Ovary (tissue), 9 donors: ENCODE results near the gene SLC41A3. TPM values are rescaled to one million over a fixed set of nuclear protein-coding genes. Genes with fewer than 3 reads are reported as not detected.

ENCODE experiments used
- DNase-seq, 5 donors: peaks; one replicate each; pipeline ENCODE4 v3.0.0-alpha.2; 2019 to 2020
- H3K27ac ChIP-seq, 2 donors: fragments of 200-600 bp; one replicate each; pipeline versions ENCODE4 v1.5.1 to v1.8.0; 2019 to 2022
- H3K27me3 ChIP-seq: fragments of 200-600 bp; one replicate; pipeline ENCODE4 v1.8.0; 2022
- H3K36me3 ChIP-seq: fragments of 200-600 bp; sonication (generic); one replicate; pipeline ENCODE4 v1.5.1; 2019
- H3K4me1 ChIP-seq: one replicate; pipeline ENCODE4 v1.8.1; 2013; ENCODE audit warnings: mild to moderate bottlenecking, moderate library complexity; ENCODE audit not compliant: insufficient read depth
- H3K4me3 ChIP-seq: fragments of 200-600 bp; sonication (generic); one replicate; pipeline ENCODE4 v1.5.1; 2017
- H3K9me3 ChIP-seq, 2 donors: fragments of 200-600 bp in 1 of 2; sonication (generic) in 1 of 2; one replicate each; pipeline versions ENCODE4 v1.5.1 to v1.8.1; 2013 to 2019; ENCODE audit warnings: mild to moderate bottlenecking in 1 of 2, moderate library complexity in 1 of 2
- EP300 ChIP-seq: sonication (generic); formaldehyde crosslinking; IDR thresholded peaks from one replicate; pipeline ENCODE4 v1.6.1; 2017; ENCODE audit warnings: antibody characterized with exemption
- POLR2A ChIP-seq: fragments of 450-650 bp; IDR thresholded peaks from one replicate; pipeline ENCODE4 v1.6.1; 2017; ENCODE audit warnings: antibody characterized with exemption, mild to moderate bottlenecking, moderate library complexity
- WGBS, 3 donors: extraction: QIAGEN DNeasy Blood & Tissue Kit in 1 of 3; methylation state at CpG; one replicate each; pipeline versions ENCODE4 v1.1.5 to v1.1.7; 2013 to 2017; 5-methylcytosine and 5-hydroxymethylcytosine counted together
- intact Hi-C, 4 donors: fragments of 100-400 bp; cut with DNase I; formaldehyde crosslinking; loops; one replicate each; pipeline versions ENCODE4 v1.11.0 to v1.15.1; 2022 to 2023
- polyA plus RNA-seq, 2 donors: library from polyadenylated mRNA; stranded (reverse); fragments of 200-250 nt in 1 of 2; fragments of 350-450 nt in 1 of 2; fragmentation: Illumina TruSeq in 1 of 2; extraction: RNeasy Lipid Tissue Mini Kit (QIAGEN cat#74804) in 1 of 2; gene quantifications; one replicate each; pipeline ENCODE4 v1.2.3, GENCODE V29; 2013 to 2014
- total RNA-seq, 7 donors: library from RNA; depleted of rRNA in 2 of 7; stranded (reverse); fragments of >200 nt in 2 of 7; fragmentation: NEBNext Ultra II Directional in 3 of 7; extraction: Animal tissue kit (Norgen Biotek cat#: 25700) in 3 of 7; gene quantifications; one replicate each; pipeline versions ENCODE4 v1.1.0 to v1.2.4, GENCODE V29; 2016 to 2023
- TF ChIP-seq, protein P1 (sequence below), 3 donors: fragments of 450-650 bp in 2 of 3; fragments of 200-600 bp in 1 of 3; IDR thresholded peaks; one replicate each; pipeline versions ENCODE4 v1.5.1 to v1.8.0; 2016 to 2022; ENCODE audit warnings: antibody characterized with exemption in 3 of 3, mild to moderate bottlenecking in 1 of 3
- donor health status: DM: no; HTN: no; CAD: no; lungs with moderate emphysema.
- donor health status: DM: no; HTN: no; CAD: no.
- donor health status: Bipolar disorder and iron deficiency.
- donor health status: DM: yes; HTN: yes; CAD: no.
- donor health status: DM: no; HTN: no; CAD: no.
- donor health status: DM: yes; HTN: yes; CAD: no.

The SLC41A3 gene
- total and polyA plus RNA-seq, 9 donors = 58.1 to 107 (median 77.7) TPM

DNA sequence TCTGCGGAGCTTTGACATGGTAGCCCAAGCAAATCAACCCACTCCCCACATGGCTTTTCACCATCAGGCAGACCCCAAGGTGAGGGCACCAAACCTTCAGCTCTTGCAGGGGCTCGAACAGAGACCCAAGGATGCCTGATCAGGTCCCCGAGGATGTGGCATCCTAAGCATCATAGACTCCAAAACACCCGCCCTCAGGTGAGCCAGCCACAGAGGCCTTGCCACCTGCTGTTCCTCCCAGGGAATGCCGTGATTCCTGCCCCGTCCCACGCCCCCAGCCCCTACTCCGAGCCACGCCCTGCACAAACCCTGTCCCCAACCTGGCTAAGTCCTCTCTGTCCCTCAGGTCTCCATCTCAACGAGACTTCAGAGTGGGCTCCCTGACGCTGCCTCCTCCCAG is 34.7 kb upstream of the SLC41A3 start:
- Histone ChIP-seq H3K4me3 (no peak overlapping the region), H3K27me3 (no peaks in the 10 kb centered on the region), H3K27ac (no peak overlapping the region), H3K36me3 (no peaks in the 10 kb centered on the region), H3K4me1 (no peaks in the 10 kb centered on the region), H3K9me3 (no peaks in the 10 kb centered on the region)
- 82 to 86% (median 86%) methylated on average over 11 of the region's 11 CpGs for WGBS, 3 donors
- peak in 2 of 5 donors; percentile 1 to 3 for DNase-seq
- intact Hi-C loops = no loop called here
- TF ChIP-seq POLR2A = no peak
- no peak for TF ChIP-seq EP300
- TF ChIP-seq, protein P1, sequence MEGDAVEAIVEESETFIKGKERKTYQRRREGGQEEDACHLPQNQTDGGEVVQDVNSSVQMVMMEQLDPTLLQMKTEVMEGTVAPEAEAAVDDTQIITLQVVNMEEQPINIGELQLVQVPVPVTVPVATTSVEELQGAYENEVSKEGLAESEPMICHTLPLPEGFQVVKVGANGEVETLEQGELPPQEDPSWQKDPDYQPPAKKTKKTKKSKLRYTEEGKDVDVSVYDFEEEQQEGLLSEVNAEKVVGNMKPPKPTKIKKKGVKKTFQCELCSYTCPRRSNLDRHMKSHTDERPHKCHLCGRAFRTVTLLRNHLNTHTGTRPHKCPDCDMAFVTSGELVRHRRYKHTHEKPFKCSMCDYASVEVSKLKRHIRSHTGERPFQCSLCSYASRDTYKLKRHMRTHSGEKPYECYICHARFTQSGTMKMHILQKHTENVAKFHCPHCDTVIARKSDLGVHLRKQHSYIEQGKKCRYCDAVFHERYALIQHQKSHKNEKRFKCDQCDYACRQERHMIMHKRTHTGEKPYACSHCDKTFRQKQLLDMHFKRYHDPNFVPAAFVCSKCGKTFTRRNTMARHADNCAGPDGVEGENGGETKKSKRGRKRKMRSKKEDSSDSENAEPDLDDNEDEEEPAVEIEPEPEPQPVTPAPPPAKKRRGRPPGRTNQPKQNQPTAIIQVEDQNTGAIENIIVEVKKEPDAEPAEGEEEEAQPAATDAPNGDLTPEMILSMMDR (IDR thresholded peaks at IDR 0.05) = no peak

GRCh38 chr3:126117786-126118185 is 33.9 kb upstream of the SLC41A3 start:
- Histone ChIP-seq H3K36me3 (no peaks in the 10 kb centered on the region), H3K27ac (no peak overlapping the region), H3K9me3 (no peaks in the 10 kb centered on the region), H3K27me3 (no peaks in the 10 kb centered on the region), H3K4me3 (no peak overlapping the region), H3K4me1 (no peaks in the 10 kb centered on the region)
- DNase-seq = peak in 3 of 5 donors; percentile 4 to 13 (median 12)
- TF ChIP-seq POLR2A (no peak), EP300 (no peak)
- TF ChIP-seq, protein P1 (IDR thresholded peaks at IDR 0.05) = no peak
- WGBS, 3 donors = 71 to 83% (median 77%) methylated on average over 9 of the region's 9 CpGs
- intact Hi-C loops = no loop called here

GRCh38 chr3:126117212-126117611 is 33.3 kb upstream of the SLC41A3 start:
- WGBS, 3 donors = 94 to 97% (median 96%) methylated on average over 3 of the region's 3 CpGs

DNA sequence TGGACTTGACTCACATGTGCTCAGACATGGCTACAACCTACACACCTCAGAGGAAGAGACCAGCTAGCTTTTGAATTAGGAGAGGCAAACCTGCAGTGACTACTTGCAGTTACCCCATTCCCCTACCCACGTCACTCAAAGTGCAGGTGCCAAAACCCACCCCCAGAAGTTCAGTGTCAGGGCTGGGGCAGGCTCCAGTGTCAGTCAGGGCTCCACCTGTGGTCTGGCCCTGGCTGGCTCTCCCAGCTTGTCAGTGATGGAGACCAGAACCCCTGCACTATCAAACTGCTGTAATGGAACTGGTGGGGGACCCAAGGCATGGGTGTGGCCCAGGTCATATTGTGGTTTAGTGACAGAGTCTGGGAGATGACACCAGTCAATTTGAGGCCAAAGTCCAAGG is 32.6 kb upstream of the SLC41A3 start:
- H3K27ac ChIP-seq = no peak overlapping the region
- no peaks in the 10 kb centered on the region for H3K4me1 ChIP-seq
- no peak for TF ChIP-seq EP300
- TF ChIP-seq, protein P1 (IDR thresholded peaks at IDR 0.05) = no peak
- no peak for TF ChIP-seq POLR2A
- H3K4me3 ChIP-seq = no peak overlapping the region
- 89 to 92% (median 91%) methylated on average over 1 of the region's 1 CpG for WGBS, 3 donors
- intact Hi-C loops = no loop called here
- H3K9me3 ChIP-seq = no peaks in the 10 kb centered on the region
- no peaks in the 10 kb centered on the region for H3K36me3 ChIP-seq
- DNase-seq = peak in 1 of 5 donors; percentile 3
- H3K27me3 ChIP-seq = no peaks in the 10 kb centered on the region

More at GRCh38 chr3:126117212-126117611, 33.3 kb upstream of the SLC41A3 start:
- H3K9me3 ChIP-seq = no peaks in the 10 kb centered on the region
- H3K4me3 ChIP-seq = no peak overlapping the region
- H3K27me3 ChIP-seq = no peaks in the 10 kb centered on the region
- no peak overlapping the region for H3K27ac ChIP-seq
- intact Hi-C loops = no loop called here
- TF ChIP-seq POLR2A (no peak), EP300 (no peak)
- TF ChIP-seq, protein P1 (IDR thresholded peaks at IDR 0.05) = no peak
- H3K36me3 ChIP-seq = no peaks in the 10 kb centered on the region
- DNase-seq = no peak
- H3K4me1 ChIP-seq = no peaks in the 10 kb centered on the region
